ENCODE results near the gene NUPR2.
"Not testable (repeated sequence)": the region's sequence is repeated elsewhere in the genome, so short reads cannot be mapped to it uniquely, and the experiment has no call there.

Gene NUPR2, protein sequence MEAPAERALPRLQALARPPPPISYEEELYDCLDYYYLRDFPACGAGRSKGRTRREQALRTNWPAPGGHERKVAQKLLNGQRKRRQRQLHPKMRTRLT

DNA sequence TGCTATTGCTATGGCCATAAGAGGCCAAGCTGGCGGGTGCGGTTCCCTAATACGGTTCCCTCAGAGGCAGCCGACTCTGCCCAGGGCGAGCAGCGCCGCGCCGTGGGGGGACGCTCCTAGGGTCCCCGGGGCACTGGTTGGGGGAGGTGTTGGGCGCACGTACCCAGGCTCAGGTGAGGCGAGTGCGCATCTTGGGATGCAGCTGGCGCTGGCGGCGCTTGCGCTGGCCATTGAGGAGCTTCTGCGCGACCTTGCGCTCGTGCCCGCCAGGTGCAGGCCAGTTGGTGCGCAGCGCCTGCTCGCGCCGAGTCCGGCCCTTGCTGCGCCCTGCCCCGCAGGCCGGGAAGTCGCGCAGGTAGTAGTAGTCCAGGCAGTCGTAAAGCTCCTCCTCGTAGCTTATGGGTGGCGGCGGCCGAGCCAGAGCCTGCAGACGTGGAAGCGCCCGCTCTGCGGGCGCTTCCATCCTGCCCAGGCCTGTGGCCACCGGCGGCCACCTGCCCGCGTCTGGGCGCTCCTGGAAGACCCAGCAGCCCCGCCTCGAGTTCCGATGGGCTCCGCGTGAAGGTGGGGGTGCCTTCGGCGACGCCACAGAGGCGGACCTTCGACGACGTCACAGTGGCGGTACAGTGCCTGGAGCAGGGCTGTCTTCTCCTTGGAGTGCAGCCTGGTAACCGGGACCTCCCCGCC lies at the start of gene NUPR2:
NUPR2 (minus strand) TSS at position 566 of the 687 bp plus-strand sequence; CDS start at position 463, 103 bp downstream.
- DNase-seq = peak in 1 of 2 experiments; percentile 62

DNA sequence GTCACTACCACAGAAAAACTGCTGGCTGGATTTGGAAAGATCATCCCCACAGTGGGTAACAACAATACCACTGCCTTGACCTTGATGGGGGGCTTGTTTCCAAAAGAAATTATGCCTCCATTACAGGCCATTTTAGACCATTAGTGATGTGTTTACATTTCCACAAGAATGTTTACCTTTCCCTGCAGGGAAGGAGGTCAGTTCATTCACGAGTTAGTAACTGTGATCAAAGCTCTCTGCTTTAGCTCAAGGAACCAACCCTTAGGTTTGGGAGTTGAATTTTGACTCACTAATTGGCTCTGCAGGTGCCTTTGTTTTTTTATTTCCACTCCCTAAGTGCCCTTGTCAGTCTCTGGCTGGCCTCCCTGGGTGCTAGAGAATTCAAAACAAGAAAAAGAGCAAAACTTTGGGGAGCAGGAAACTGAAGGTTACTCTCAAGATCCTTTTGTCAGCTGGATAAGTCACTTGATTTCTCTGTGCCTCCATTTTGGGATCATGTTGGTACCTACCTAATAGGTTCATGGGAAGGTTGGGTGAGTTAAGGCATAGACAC lies 41.1 kb upstream of the NUPR2 start:
- DNase-seq = no peak

DNA sequence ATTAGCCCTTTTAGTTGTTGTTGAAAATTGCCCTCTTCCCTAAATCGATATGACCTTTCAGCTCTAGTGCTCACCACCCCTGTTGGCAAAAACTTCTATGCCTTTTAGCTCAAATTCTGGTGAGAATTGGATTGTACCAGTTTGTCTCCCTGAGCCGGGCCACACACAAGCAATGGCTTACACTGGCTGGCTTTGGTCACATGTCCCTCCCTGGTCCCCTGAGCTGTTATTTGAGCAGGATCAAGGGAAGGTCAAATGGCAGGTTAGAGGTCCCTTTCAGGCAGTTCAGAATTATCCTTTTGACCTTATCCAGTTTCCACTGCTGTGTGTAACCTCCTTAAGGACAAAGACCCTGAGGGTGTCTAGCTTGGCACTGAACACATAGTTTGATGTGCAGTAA lies 14.8 kb upstream of the NUPR2 start:
- DNase-seq = not testable (repeated sequence)

DNA sequence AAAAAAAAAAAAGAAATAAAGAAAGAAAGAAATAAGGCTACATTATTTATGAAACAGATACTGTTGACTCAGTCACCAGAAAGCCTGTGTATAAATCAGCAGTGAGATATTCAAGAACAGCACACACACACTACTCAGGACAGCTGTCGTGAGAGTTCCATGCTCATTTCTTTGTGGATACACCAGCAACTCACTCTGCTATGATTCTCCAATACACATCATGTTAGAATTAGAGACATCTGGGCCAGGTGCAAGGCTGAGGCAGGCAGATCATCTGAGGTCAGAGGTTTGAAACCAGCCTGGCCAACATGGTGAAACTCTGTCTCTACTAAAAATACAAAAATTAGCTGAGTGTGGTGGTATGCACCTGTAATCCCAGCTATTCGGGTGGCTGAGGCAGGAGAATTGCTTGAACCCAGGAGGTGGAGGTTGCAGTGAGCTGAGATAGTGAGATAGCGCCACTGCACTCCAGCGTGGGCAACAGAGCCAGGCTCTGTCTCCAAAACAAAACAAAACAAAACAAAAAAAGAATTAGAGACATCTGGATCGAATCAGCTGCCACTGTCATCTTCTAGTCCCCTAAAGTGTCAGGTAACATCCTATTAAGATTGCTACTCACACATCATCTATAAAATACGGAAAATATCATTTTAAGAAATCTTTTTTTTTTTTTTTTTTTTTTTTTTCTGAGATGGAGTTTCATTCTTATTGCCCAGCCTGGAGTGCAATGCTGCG lies 11.2 kb upstream of the NUPR2 start:
- no peak for DNase-seq

DNA sequence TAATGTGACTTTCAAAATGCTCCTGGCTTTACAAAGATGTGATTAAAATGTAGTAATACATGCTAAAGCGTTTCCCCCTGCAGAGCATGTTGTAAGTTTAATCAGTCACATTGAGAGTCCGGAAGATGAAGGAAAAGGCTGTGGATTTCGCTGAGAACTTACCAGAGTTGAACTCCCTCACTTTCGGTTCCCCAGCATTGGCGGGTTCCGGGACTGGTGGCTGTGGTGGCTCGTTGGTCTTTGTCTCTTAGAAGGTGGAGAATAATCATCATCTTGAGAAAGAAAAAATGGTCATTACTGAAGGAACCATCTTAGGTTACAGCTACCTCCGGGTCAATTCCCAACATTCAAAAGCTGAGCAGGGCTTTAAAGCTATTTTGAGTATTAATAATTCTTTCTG lies 9.6 kb upstream of the NUPR2 start:
- no peak for DNase-seq

DNA sequence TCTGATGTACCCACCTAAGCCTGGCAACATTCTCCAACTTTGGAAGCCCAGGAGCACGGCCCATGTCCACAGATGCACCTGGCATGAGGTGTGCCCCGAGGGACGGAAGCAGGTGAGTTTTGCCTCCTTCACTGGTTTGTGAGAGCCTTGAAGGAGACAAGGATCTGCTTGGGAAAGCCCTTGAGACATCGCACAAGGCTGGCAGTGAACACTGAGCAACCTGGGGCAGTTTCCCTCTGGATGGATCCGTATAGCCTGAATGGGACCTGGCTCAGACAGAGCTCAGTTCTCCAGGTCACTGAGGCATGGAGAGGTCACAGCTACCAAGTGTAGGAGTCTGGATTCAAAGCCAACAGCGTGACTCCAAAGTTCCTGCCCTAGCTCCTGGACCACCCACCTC lies 8.8 kb upstream of the NUPR2 start:
- DNase-seq = no peak

DNA sequence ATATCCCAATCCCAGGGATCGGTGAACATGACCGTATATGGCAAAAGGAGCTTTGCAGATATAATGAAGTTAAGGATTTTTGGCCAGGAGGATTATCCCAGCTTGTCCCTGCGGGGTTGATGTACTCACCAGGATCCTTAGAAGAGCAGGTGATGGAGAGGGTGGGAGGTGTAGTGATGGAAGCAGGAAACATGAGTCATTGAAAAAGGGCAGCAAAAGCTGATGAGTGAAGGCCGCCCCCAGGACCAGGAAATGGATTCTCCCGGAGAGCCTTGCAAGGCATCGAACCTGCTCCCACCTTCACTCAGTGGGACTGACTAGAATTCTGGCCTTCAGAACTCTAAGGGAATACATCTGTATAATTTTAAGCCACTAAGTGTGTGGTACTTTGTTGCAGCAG lies 5.2 kb upstream of the NUPR2 start:
- no peak for DNase-seq

DNA sequence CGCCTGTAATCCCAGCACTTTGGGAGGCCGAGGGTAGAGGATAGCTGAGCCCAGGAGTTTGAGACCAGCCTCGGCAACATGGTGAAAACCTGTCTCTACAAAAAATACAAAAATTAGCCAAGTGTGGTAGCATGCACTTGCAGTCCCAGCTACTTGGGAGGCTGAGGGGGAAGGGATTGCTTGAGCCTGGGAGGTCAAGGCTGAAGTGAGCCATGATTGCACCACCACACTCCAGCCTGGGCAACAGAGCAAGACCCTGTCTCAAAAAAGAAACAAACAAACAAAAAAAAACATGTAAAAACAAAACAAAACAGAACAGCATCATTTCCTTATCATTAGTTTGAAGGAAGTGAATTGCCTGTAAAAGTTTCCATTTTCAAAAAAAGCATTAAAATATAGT lies 4.0 kb downstream of the NUPR2 start:
- DNase-seq = not testable (repeated sequence)

DNA sequence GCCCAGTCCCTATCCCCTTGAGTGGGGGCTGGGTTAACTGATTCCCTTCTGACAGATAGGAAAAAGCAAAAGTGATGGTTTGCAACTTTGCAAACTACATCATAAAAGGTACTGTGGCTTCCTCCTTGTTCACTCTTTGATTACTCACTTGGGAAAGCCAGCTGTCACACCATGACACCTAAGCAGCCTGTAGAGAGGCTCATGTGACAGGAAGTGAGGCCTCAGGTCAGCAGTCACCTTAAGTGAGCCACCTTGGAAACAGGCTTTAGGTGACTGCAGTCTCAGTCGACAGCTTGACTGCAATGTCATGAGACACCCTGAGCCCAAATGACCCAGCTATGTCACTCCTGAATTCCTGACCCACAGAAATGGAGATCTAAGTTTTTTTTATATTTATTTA lies 5.6 kb downstream of the NUPR2 start:
- DNase-seq = no peak

DNA sequence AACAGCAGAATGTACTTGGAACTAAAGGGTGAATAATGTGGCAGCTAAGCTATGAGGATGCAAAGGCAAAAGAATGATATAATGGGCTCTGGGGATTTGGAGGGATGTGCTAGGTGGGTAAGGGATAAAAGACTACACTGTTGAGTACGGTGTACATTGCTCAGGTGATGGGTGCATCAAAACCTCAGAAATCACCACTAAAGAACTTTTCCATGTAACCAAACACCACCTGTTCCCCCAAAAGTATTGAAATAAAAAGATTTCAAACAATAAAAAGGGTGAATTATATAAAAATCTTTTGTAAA lies 8.3 kb downstream of the NUPR2 start:
- no peak for DNase-seq

DNA sequence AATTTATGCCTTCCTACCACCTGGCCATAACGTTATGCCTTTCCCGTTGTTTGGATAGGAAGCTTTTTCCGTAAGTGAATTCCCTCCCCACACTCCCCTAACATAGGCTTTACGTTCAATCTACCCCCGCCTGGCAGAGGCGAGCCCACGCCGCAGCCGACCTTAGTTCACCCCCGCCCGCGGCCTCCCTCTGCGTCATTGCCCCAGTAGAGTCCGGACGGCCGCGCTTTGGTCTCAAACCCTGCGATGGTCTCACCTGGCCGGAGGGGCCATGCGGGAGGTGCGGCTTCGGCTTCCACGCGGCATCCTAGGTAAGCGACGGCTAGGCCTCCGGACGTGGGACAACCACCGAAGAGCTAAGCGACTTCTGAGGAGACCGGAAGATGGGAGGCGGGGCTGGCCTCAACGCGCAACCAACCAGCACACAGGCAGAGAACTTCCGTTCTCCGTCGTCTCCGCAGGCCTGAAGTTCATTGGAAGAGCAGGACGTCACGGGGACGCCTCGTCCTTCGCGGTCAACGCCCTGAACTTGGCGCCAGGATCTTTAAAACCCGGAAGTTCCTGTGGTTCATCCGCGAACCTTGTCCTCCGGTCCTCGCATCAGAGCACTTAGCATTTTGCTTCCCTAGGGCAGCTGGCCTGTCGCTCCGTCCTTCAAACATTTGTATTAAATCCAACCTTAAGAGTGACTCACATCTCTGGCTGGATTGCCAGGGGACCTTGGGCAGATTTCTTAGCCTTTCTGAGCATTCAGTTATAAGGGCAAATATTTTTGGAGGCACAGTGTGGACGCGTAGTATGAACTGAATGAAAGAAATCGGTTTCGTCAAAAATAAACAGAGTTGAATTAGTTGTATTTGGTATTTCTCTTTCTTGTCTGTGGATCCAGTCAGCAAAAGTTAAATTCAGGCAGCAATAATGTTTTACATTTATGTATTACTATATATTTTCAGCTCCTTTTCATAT lies 9.8 kb downstream of the NUPR2 start, which contains the start of gene CHCHD2:
CHCHD2 (minus strand) TSS at position 369 of the 966 bp plus-strand sequence; CDS start at position 306, 63 bp downstream.
- peak; percentile 99 for DNase-seq

DNA sequence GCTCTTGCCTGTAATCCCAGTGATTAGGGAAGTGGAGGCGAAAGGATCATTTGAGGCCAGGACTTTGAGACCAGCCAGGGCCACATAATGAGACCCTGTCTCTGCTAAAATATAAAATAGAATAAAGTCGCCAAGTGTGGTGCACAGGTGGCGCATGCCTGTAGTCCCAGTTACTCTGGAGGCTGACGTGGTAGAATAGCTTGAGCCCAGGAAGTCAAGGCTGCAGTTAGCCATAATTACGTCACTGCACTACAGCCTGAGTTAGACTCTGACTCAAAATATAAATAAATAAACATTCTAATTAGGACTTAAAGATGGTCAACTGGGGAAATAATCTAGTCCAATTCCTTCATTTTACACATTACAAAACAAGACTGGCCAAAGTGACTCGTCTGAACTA lies 10.7 kb downstream of the NUPR2 start:
- DNase-seq = peak in 1 of 2 experiments; percentile 35

DNA sequence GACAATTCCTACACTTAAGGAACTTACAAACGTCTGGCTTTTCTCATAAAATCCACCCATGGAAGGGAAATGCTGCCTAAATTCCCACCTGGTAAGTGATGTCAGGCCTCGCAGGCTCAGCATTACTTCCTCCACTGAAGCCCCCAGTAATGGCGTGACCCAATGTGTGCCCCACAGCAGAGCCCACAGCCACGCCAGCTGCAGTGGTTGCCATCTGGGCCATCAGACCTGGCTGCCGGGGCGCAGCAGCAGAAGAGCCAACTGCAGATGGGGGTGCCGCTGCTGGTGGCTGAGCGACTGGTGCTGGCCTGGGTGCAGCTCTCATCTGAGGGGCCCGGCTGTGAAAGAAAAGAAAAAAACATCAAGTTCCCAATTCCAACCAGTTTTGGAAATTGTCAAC lies 12.1 kb downstream of the NUPR2 start:
- DNase-seq = not testable (repeated sequence)

DNA sequence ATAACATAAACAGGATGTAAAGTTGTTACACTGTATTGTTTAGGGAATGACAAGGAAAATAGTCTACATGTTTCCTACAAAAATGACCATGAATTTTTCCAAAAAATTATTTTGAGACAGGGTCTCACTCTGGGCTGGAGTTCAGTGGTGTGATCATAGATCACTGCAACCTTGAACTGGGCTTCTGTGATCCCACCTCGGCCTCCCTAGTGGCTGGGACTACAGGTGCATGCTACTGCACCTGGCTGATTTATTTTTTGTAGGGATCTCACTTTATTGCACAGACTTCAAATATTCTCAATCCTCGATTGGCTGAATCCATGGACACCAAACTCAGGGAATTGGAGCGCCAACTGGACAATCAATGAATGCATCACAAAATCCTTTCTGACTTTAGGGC lies 16.6 kb downstream of the NUPR2 start:
- no peak for DNase-seq

DNA sequence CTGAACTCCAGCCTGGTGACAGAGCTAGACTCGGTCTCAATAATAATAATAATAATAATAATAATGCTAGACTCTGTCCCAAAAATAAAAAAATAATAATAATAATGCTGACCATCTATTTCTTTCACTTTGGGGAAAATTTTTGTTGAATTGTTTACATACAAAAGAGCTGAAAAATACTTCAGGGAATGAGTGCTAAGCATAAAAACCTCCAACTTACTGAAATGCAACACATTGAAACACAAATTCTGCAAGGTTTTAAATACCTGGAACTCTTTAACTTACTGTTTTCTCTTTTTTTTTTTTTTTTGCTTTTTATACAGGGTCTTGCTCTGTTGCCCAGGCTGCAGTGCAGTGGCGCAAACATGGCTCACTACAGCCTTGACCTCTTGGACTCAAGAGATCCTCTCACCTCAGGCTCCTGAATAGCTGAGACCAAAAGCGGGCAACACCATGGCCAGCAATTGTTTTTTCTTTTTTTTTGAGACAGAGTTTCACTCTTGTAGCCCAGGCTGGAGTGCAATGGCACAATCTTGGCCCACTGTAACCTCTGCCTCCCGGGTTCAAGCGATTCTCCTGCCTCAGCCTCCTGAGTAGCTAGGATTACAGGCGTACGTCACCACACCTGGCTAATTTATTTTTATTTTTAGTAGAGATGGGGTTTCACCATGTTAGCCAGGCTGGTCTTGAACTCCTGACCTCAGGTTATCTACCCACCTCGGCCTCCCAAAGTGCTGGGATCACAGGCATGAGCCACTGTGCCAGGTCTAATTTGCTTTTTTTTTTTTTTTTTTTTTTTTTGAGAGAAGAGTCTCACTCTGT lies 17.8 kb downstream of the NUPR2 start:
- DNase-seq = not testable (repeated sequence)

DNA sequence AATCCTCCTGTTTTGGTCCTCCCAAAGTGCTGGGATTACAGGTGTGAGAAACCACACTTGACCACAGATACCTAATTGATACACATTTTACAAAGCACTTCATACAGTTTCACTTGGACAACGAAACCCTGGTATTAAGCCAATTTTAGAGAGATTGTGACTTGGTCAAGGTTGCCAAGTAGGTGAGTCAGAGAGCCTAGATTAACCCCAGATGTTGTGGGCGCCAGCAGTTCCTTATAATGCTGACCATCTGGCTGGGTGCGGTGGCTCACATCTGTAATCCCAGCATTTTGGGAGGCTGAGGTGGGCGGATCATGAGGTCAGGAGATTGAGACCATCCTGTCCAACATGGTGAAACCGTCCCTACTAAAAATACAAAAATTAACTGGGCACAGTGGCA lies 18.5 kb downstream of the NUPR2 start:
- DNase-seq = no peak

DNA sequence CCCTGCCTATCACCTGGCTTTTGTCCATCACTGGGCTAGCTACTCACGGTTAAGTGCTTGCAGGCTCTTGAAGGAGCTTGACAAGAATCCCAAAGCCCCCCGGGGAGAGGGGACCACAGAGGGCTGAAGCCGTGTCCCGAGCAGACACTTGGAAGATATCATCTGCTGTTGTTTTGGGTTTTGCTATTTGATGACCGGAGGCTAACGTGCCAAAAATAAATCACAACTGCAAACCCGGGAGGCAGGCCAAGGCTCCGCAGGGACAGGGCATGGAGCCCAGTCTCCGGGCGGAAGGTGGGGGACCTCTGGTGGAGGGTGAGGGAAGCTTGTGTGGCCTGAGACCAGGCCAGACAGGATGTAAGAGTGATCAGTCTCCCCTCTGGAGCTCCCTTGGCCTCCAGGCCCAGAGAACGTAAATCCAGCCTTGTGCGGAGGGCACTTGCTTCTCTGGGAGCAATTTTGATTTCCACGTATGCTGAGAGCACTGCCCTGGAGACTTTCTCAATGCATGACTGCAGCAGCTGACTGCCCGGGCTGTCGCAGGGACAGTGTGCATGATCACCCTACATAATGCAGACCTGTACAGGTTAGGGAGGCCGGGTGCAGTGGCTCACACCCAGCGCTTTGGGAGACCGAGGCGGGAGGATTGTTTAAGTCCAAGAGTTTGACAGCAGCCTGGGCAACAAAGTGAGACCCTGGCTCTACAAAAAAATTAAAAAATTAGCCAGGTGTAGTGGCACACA lies 23.3 kb downstream of the NUPR2 start, which contains the start of gene PHKG1:
PHKG1 (minus strand) TSS at position 164 of the 743 bp plus-strand sequence. CDS start 4,011 bp downstream, outside the sequence.
- DNase-seq = peak in 1 of 2 experiments; percentile 24

DNA sequence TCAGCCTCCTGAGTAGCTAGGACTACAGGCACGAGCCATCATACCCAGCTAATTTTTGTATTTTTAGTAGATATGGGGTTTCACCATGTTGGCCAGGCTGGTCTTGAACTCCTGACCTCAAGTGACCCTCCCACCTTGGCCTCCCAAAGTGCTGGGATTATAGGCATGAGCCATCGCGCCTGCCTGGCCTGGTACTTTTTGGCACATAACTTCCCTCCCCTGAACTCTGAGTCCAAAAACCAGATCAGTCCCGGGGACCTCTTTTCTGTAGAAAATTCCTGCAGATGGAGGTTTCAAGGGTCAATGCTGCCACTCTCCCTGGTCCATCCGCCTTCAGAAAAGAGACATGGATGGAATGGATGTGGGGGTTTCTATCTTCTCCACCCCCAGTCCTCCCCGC lies 23.8 kb downstream of the NUPR2 start:
- not testable (repeated sequence) for DNase-seq

DNA sequence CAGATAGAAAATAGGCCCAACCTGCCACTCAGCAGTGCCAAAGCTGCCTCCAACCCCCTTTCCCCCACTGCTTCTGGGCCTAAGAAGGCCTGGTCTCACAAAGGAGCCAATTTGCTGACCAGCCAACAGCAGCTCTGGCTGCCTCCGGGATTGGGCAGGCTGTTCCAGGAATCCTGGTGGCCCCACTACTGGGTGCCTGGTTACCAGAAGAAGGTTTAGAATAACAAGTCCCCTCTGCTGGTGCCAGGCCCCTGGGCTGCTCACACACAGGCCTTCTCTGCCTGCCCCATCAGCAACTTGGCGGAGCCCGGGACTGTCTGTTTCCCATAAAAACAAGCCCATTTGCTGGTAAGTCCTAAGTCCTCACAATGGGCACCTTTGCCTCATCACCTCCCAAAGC lies 24.6 kb downstream of the NUPR2 start:
- no peak for DNase-seq

DNA sequence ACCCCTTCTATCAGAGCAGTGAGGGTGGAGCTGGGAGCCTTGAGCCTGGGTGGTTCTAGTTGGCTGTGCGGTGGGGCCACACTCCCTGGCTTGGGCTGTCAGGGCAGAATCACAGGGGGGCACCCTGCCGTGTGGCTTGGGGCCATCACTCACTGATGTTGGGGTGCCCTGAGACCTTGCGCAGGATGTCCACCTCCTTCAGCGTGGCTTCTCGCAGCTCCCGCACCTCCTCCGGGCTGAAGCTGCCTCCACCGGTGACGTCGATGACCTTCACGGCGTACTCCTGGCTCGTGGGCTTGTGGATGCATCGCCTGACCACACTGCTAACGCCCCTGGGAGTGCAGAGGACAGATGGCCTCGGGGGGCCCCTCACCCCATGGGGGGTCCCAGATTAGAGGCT lies 28.8 kb downstream of the NUPR2 start:
- DNase-seq = no peak

DNA sequence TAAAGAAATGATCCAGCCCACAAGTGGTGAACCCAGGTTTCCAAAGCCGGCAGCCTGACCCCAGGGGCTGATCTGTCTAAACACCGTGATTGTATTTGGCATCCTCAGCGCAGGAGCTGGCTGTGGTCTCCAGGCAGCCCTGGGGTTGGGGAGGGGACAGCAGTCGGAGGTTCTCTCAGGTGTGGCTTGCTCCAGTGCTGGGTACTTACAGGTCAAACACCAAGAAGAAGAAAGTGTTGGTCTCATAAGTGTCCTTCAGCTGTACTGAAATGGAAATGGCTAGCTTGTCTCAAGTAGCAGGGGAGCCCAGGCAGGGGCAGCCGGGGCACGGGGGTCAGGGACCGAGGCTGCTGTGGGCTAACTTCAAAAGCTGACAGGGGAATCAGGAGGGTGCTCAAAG lies 29.5 kb downstream of the NUPR2 start:
- DNase-seq = no peak

Measured in NCI-H526 (cell line).